Medulla oblongata (tissue), 1 donor: Measurements from ENCODE around the gene TCF7L2.

ENCODE experiments used
- DNase-seq: peaks from one replicate; pipeline ENCODE4 v3.0.0-alpha.2; 2015; ENCODE audit errors: extremely low spot score

The TCF7L2 gene

DNA sequence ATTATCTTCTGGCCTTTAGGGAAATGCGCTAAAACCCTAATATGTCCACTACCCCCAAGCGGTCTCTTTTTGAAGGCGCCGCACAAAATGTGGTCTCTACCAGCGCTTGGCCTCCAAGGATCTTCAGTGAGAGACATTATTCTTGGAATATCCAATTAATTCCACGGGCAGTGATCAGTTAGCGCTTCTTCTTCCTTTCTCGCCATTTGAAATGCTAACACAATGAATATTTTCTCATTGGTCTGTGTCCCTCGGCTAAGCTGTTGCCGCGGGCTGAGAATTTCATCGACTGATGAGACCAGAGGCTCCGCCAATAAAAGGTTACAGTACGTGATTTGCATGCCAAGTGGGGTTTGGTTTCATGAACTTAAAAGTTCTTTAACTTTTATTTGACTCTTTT is 169.8 kb downstream of the TCF7L2 start:
- DNase-seq, result no peak

DNA sequence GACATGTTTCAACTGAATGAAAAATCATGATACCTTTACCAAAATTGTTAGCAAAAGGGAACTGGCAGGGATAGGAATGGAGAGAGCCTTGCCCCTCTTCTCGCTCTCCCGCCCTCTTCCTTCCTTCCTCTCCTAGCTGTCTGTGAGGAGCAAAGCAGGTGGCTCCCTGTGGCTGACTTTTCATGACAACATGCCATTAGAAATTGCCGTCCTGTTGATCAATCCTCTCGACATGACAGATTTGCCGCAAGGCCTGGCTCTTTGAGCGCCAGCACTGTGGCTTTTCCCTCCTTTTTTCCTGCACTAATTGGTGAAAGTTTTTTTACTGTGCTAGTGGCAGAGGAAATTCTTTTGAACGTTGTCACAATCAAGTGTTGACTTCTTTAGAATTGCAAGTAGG is 171.1 kb downstream of the TCF7L2 start:
- DNase-seq, result no peak

DNA sequence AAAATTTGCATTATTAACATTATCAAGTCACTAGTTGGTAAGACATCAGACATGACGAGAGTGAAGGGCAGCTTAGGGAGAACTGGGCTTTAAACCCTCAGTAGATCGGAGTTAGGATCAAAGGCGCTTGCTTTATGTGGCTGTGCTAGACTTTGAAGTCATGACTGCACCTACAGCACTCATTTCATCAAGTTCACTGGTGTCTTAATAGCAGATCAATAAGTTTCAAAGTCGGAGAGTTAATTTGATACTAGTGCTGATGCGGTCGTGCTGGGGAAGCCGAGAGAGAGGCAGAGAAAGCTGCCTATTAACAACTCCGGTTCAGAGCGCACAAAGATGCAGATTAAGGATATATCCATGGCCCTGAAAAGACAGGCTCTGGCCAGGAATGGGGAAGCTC is 172.9 kb downstream of the TCF7L2 start:
- no peak for DNase-seq

DNA sequence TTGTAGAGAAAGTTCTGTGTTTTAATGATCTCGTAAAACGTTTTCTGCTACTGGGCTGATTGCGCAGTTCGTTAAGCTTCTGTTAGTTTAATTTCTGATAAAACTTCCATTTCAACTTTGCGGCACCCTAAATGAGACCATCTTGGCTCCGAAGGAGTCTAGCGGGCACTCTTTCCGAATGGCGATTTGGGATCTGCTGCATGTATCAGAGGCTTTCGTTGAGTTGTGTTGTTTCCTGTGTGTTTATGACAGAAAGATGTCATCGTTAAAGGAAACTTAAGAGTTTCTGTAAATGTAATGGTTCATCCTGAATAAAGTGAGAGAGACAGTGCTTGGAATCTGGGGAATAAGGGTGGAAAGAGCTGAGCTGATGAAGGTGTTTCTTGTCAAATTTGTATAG is 174.7 kb downstream of the TCF7L2 start:
- DNase-seq, result no peak

DNA sequence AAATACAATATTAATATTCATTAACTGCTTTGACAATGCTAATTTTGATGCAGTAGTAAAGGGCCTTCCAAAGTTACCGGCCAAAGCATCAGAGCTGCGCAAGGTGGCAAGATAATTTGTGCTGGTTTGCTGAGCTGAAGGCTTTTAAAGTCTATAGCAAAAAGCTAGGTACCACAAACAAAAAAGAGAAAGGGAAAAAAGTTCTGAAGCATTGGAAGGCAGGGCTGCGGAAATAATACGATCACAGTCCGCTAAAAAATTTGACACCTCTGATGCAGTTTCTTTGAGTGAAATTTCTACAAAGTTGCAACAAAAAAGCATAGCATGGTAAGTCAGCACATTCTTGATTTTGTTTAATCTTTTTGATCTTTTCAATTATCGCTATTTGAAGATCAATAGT is 175.6 kb downstream of the TCF7L2 start:
- no peak for DNase-seq

DNA sequence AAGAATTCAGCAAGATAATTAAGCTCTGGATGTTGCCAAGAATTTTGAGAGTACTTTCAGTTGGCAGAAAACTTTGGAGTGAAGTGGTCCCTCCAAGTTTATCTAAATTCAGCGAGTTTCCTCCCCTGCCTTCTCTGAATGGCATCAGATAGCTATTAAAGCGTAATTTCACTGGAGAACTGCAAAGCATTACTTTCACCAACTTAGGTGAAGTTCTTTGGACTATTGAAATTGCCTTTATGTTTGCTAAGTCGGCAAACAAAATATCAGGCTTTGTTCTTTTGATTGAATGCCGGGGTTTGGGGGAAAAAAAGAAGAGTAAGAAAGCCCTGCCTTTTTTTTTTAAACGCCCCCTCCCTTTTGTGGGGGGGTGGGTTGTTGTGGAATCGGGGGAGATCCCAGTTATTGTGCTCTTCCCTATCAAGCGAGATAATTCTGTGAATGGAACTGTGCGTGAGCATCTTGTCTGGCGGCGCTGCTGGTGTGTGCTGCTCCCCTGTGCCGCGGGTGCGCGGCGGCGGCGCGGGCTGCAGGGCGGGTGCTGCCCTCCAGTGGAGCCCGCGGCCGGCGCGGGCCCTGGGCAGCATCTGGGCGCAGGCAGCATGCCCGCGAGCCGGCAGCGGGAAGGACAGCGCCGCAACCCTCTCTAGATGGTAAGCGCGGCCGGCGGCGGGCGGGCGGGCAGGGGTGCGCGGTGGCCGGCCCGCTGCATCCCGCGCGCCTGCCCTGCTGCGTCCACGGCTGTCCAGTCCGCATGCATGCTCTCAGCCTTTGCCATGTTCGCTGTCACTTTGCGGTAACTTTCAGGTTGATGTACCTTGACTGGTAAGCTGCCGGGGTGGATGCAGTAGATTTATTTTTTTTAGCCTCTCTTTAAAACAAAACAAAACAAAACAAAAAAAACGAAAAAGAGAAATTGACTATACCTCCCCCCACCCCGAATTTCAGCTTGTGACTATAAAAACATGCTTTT is 176.5 kb downstream of the TCF7L2 start:
- peak; percentile 84 for DNase-seq

DNA sequence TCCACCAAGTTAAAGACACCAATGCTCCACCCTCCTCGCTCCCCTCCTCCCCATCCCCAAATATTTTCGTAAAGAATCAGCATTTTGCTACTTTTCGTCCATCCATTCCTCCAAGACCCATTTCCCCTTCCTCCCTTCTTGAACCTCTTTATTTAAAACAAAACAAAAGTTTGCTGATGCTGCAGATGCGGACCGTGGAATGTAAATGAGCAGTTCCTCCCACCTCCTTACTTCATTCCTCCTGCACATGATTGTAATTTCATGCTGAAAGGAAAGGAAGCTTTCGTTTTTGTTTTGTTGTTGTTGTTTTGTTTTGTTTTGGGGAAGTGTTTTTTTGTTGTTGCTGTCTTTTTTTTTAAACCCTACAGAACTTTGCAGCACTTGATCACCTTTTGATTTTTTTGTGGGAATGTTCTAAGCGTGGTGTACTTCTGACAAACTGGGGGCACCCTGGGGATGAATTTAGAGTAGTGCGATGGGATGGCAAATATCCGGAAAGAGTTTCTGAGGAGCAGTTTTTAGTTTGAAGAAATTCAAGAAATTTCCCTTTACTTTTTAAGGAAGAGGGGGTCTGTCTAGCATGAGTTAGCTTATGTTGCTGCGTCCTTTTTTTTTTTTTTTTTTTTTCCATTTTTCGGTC is 177.3 kb downstream of the TCF7L2 start:
- no peak for DNase-seq

DNA sequence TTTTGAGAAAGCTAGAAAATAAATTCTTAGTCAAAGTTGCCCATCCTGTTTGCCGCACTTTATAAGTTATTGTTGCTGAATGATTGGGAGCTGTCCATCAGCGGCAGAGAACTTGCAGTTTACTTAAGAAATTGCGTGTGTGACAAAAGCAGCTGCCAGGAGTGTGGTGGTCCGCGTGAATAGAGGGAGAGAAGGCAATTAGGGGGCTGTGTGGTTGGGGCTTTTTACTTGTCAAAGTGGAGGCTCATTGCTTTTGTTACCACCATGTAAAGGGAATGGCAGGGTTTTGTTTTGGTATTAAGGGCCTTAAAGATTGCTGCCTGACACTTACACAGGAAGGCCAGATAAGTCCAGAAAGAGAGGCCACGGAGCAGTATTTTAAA is 177.8 kb downstream of the TCF7L2 start:
- no peak for DNase-seq

DNA sequence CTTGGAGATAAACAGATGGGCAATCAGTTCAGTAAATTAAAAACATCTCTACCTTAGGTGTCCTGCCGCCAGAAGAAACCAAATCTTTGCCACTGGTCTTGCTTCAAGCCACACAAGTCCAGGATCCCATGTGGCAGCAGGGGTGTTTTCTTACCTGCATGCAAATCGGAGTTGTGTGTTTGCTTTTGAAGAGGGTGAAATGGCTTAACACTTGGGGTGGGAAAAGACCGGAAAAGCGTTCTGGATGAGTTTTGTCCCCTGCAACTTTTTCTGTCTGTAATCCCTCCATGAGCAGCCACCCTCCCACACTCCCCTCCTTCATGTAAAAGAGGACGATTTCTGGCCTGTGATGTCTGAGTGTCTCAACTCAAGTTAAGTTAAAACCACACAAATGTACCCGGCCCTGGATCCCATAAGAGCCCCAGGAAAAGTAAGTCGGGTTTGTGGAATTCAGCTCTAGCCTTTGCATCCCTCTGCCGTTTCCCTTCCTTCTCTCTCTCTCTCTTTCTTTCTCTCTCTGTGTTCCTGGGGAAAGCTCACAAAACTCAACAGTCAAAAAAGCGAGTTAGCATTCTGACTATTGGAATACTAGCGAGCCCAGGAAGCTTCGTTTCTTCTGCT is 178.5 kb downstream of the TCF7L2 start:
- no peak for DNase-seq

DNA sequence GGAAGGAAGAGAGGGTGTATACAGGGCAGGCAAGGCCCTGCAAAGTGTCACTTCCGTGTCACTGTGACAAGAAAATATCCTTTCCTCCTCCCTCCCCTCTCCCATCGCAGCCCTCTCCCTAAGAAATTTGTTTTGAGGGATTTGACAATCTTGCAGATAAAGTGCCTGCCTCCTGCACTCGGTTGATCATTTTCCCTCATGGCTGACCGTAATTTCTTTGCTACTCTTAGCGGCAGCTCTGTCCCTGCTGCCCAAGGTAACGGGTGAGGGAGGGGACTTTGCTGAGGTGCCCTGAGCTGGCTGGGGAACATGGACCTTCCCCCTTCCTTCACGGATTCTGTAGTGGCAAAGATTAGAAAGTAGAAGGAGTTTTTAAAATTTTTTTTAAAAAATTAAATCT is 179.1 kb downstream of the TCF7L2 start:
- no peak for DNase-seq

DNA sequence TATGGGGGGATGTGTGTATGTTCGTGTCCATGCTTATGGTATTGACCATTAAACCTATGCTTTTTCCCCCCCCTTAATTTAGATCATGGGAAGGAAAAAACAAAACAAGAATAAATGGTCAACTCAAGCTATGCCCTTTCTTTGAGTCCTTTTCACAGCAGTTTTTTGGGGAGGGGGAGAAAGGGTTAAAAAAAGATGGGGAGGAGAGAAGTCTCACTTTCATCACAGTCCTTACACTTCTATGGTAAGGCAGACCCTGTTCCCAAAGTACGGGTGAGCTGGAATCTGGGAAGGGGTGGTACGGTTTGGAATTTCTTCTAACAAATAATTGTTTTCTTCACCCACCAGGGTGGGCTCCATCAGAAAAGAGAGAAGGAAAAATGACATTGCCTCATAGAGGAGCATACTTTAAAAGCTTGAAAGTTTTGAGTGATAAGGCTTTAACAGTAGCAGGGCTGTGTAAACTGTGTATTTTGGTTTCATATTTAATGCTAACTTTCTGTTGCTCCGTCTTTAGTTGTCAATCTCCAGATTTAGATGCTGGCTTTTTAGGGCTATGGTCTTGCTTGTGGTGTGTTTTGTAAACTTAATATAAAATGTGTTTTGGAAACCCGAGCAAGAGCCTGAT is 180.1 kb downstream of the TCF7L2 start:
- DNase-seq, result no peak

DNA sequence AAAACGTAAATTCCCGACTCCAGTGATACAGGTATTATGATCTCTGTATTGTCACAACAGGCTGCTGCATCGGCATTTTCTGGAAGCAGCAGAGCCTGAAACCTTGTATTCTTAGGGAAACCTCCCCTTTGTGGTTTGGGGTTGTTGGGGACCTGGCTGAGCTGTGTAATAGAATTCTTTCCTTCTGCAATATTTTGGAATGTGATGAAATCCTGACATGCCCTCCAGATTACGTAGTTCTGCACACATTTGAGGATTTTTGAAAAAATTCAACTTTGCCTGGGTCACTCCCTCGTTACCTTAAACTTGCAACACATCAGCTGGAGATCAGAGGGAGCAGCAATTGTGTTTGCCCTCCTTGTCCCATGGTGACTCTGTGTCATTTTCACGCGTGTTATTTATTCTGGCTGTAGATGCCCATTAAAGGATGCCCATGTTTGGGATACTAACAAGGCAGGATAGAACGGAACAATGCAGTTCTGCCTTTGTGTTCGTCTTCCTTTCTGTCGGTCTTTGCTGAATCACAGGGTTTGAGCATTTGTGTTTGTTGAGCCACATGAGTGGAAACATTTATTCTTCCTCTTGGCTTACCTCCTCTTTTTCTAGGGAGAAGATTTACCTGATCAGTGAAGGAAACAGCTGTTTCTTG is 181.7 kb downstream of the TCF7L2 start:
- no peak for DNase-seq

DNA sequence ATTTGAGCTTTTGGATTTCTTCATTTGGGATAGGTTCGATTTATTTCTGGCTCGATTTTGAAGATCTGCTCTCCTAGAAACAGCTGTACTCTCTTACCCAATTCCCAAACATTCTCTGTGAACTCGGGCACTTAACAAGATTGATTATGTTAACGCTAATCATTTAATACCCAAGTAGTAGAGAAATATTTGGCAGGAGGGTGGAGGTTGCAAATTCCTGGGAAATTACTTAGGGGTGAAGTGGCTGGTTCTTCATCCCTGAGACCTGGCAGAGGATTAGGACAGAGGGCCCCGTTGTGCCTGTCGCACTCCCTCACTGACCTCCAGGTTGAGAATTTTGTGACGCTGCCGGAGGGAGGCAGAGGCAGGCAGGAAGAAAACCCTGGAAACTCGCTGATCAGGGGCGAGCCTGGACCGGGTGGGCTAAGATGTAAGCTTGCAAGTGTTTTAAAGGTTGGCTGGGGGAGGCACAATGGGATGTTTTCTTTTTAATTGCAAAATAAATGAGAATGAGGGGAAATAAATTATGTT is 182.6 kb downstream of the TCF7L2 start:
- no peak for DNase-seq

DNA sequence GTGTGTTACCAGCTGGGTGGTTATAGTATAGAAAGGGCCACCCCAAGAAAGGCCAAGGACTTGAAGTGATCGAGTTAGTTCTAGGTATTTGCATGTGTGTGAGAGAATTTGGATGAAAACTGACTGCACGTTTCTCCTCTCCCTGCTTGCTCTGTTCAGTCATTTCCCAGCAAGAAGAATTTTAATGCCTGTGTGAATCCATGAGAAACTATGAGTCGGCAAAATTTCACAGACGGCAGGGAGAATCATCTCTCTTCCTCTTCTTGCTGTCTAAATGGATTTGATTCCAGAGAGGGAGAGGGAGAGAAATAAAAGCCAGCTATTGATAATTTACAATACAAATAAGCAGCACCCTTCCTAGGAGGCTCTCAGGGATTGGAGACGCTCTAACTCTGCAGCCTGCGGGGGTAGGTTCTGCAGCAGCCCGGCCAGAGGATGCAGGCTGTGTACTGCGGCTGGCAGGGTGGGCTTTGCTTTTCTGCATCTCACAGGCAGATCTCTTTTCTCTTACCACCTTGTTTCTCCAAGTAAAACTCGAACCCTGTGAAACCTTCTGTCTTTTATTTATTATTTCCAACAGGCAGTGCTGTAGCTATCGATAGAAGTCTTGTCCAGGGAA is 183.6 kb downstream of the TCF7L2 start:
- DNase-seq, result peak; percentile 25

DNA sequence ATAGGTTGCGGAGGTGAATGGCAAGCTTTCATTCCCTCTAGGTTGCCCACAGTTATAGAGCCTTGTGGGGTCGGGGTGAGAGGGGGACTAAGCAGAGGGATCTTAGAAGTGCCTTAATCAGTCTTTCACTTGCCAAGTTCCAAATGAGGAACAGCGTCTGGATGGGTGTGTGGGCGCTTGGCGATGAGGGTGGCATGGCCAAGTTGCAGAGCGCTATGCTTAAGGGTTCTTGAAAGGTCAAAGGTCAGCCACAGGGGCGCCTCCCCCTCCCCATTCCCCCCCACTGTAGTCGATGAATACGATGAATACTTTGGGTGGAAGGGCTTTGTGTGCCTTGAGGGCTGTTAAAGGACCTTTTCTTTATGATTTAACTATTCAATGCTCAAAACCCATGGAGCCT is 185.0 kb downstream of the TCF7L2 start:
- no peak for DNase-seq

DNA sequence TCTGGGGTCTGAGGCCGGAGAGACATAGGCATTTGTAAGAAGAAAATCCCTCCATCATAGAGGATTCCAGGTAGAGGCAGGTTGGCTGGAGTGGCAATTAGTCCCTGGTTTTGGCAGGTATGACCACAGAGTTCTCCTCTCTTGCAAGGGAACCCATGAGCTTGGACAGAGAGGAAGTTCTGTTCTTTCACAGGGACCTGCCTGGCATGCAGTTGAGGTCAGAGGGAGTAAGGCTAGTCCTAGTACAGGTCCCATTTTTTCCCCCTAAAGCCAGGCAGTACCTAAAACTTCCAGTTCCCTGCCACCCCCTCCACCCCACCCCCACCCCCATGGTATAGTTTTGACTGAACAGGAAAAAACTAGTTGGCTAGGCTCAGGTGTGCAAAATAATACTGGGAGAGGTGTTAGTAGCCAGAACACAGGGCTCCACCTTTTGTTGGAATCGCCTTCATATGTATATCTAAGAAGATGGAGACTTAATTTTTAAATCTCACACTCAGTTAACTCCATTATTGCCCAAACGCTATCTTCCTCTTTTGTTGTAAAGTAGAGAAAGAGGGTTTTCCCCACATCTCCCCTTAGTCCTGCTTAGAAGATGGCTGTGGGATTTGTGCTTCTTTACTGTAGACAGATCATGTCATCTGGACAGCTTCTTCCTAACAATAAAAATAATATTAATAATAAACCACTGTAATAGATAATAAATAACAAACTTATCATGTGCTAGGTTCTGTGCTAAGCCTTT is 188.1 kb downstream of the TCF7L2 start:
- DNase-seq, result no peak

DNA sequence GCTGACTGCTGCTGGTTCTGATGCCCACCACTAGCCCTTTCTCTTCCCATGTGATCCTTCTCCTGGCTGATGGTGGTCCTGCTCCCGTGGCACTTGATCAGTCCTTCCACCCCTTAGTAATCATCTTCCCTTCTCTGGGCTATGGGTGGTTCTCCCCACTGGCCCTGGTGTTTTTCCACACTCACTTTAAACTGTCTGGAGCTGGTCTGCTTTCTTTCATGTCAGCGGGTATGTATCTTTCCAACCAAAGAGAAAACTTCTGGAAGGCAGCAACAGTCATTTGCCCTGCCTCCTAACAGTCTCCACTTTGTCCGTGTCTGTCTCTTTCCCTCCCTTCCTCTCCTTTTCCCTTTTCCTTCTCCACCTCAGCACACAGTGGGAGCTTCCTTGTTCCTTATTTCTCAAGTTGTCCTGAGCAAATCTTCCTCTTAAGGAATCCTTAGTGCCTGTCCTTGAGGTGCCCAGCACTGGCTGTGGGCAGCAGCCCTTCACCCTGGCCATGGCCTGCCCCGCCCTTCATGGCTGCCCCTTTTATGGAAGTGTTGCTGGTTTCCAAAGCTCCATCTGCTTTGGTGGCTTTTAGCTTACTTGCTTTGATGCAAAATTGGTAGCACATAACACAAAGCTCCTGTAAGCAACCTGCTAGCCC is 189.0 kb downstream of the TCF7L2 start:
- DNase-seq, result no peak

DNA sequence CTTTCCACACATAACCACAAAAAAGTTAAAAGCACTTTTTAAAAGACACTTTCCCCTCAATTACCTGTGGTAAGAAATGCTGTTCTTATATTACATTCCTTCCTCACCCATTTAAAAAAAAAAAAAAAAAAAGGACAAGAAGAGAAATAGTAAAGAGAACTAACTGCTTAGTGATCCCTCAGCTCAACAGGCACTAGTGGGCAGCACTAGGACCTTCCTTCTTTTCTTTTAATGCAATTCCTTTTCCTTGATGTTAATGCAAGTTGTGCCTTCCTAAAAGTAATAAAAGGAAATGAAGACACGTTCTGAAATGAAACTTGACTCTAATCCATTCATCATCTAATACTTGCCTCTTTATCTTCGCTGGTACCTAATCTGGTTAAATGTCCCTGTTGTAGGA is 189.7 kb downstream of the TCF7L2 start:
- DNase-seq, result no peak

DNA sequence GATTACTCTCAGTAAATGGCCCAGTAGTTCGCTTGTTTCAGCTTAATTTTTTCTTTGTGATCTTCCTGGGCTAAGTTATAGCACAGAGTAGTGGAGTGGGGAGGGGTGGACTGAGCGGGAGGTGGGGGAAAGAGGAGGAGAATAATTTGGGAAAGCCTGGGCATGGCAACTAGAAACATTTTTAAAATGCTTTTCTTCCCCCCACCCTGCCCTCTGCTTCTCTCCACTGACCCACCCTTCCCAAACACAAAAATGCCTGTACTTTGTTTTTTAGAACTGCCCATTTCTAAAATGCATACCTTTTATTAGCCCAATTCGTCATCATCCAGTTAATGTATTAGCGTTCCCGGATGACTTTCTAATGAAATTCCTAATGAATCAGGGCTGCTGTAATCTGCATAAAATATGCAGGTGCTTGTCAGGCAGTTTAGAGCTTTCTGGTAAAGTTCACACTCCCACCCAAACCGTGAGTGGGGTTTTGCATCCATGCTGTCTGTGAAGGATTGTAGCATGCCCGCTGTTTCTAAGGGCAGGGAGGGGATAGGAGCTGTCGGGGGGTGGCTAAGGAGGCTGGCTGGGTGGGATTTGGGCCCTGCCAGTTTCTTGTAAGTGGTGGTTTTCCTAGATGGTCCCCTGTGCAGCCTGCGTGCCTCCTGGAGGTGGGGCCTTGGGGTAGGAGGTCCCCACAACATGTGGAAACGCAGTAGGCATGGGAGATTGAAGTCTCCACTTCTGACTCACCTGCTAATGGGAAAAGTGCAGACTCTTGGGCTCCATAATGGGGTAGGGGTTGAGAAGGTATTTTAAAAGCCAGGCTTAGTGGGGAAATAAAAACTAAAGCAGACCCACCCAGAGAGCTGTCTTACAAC is 190.3 kb downstream of the TCF7L2 start:
- no peak for DNase-seq
